ENCODE measurements around the gene CFAP46.

- no peak for TF ChIP-seq CTCF (conservative IDR thresholded peaks at IDR 0.05; ENCODE audit: low read length)
- TF ChIP-seq EZH2phosphoT487 (IDR thresholded peaks at IDR 0.05; ENCODE audit: borderline replicate concordance, low read depth, low read length), result no peak
These were observed 173.8 kb downstream of the CFAP46 start for GRCh38 chr10:132768346-132769248.
